Neural progenitor cell (in vitro differentiated cells): ENCODE measurements around the gene TLCD5.

Source experiments
- EZH2phosphoT487 ChIP-seq: fragments of 200-600 bp; sonication (generic); IDR thresholded peaks from 2 replicates; pipeline ENCODE4 v1.6.1; 2017; ENCODE audit warnings: antibody characterized with exemption
- TF ChIP-seq, protein P1 (sequence below): fragments of 200-600 bp; sonication (generic); IDR thresholded peaks from 2 replicates; pipeline ENCODE4 v1.5.1; 2017; ENCODE audit warnings: antibody characterized with exemption, mild to moderate bottlenecking

DNA sequence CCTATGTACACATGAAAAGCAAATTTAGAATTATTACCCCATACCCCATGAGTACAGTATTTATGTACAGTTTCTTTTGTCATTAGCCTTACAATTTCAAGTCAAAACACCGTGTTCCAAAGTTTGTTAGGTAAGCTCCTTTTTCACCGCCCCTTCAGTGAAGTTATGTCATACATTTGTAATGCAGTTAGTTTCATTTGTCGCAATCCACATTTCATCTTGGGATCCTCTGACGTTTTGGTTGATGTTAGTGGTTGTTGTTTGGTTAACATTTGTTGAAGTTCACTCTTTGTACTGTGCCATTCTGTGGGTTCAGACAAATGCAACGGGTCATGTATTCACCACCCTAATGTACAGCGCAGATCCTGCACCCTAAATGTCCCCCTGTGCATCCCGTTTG, 56.3 kb downstream of the TLCD5 start:
- TF ChIP-seq, protein P1, sequence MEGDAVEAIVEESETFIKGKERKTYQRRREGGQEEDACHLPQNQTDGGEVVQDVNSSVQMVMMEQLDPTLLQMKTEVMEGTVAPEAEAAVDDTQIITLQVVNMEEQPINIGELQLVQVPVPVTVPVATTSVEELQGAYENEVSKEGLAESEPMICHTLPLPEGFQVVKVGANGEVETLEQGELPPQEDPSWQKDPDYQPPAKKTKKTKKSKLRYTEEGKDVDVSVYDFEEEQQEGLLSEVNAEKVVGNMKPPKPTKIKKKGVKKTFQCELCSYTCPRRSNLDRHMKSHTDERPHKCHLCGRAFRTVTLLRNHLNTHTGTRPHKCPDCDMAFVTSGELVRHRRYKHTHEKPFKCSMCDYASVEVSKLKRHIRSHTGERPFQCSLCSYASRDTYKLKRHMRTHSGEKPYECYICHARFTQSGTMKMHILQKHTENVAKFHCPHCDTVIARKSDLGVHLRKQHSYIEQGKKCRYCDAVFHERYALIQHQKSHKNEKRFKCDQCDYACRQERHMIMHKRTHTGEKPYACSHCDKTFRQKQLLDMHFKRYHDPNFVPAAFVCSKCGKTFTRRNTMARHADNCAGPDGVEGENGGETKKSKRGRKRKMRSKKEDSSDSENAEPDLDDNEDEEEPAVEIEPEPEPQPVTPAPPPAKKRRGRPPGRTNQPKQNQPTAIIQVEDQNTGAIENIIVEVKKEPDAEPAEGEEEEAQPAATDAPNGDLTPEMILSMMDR = no peak
- TF ChIP-seq EZH2phosphoT487 = no peak
